GM06990 (cell line): ENCODE results near the gene WHRN.

Experiments
- DNase-seq: peaks from one replicate; pipeline ENCODE4 v3.0.0-alpha.2; 2011; ENCODE audit not compliant: insufficient read length; ENCODE audit errors: extremely low read depth
- H3K27me3 ChIP-seq: replicated peaks from 2 replicates; pipeline ENCODE4 v1.6.0; 2011; ENCODE audit warnings: low read length; ENCODE audit not compliant: control insufficient read depth, insufficient read depth
- H3K36me3 ChIP-seq: 2 replicates; pipeline ENCODE4 v1.5.1; 2011; ENCODE audit warnings: low read length; ENCODE audit not compliant: control insufficient read depth, insufficient read depth
- H3K4me3 ChIP-seq: replicated peaks from 2 replicates; pipeline ENCODE4 v1.5.1; 2011; ENCODE audit warnings: low read depth, mild to moderate bottlenecking, control low read depth, low read length
- TF ChIP-seq, protein P1 (sequence below): IDR thresholded peaks from 2 replicates; pipeline ENCODE4 v1.5.1; 2011; ENCODE audit warnings: low read length, control low read depth, mild to moderate bottlenecking, inconsistent platforms; ENCODE audit not compliant: insufficient read depth, poor library complexity, severe bottlenecking

The WHRN gene

GRCh38 chr9:114364134-114365041, 140.9 kb downstream of the WHRN start:
- H3K27me3 ChIP-seq = no peaks in the 10 kb centered on the region
- H3K36me3 ChIP-seq = peaks cover 59% of the 10 kb centered on the region
- TF ChIP-seq, protein P1, sequence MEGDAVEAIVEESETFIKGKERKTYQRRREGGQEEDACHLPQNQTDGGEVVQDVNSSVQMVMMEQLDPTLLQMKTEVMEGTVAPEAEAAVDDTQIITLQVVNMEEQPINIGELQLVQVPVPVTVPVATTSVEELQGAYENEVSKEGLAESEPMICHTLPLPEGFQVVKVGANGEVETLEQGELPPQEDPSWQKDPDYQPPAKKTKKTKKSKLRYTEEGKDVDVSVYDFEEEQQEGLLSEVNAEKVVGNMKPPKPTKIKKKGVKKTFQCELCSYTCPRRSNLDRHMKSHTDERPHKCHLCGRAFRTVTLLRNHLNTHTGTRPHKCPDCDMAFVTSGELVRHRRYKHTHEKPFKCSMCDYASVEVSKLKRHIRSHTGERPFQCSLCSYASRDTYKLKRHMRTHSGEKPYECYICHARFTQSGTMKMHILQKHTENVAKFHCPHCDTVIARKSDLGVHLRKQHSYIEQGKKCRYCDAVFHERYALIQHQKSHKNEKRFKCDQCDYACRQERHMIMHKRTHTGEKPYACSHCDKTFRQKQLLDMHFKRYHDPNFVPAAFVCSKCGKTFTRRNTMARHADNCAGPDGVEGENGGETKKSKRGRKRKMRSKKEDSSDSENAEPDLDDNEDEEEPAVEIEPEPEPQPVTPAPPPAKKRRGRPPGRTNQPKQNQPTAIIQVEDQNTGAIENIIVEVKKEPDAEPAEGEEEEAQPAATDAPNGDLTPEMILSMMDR = no peak
- DNase-seq = peak; percentile 60
- no peak overlapping the region for H3K4me3 ChIP-seq

GRCh38 chr9:114363424-114363823, 141.8 kb downstream of the WHRN start:
- peaks cover 59% of the 10 kb centered on the region for H3K36me3 ChIP-seq
- no peak for DNase-seq

GRCh38 chr9:114362394-114362793, 142.9 kb downstream of the WHRN start:
- H3K4me3 ChIP-seq = no peak overlapping the region
- H3K36me3 ChIP-seq = peaks cover 58% of the 10 kb centered on the region
- H3K27me3 ChIP-seq = no peaks in the 10 kb centered on the region
- DNase-seq = no peak
- TF ChIP-seq, protein P1 = no peak

More at GRCh38 chr9:114363424-114363823, 141.8 kb downstream of the WHRN start:
- TF ChIP-seq, protein P1 = no peak
- no peaks in the 10 kb centered on the region for H3K27me3 ChIP-seq
- H3K4me3 ChIP-seq = no peak overlapping the region

- peaks cover 63% of the 10 kb centered on the region for H3K36me3 ChIP-seq
- TF ChIP-seq, protein P1 = no peak
- H3K4me3 ChIP-seq = no peak overlapping the region
- no peak for DNase-seq
- no peaks in the 10 kb centered on the region for H3K27me3 ChIP-seq
Observed at GRCh38 chr9:114361542-114361941, 143.7 kb downstream of the WHRN start.

DNA sequence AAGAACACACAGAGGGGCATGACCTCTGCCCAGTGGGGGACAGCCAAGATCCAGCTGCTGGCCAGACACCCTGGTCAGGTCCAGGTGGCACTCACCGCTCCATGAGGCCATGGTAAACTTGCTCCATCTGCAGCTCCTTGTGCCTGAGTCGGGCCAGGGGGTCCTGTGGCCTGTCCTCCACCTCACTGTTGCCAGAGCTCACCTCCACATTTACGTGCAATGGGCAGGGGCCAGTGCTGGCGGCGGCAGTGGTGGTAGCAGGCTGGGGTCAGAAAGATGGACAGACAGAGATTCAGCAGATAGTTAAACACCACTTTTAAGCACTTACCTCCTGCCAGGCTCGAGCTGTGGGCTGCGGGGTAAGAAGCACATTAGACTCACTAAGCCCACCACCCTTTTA, 145.5 kb downstream of the WHRN start:
- Histone ChIP-seq H3K4me3 (no peak overlapping the region), H3K36me3 (peaks cover 73% of the 10 kb centered on the region), H3K27me3 (no peaks in the 10 kb centered on the region)
- no peak for DNase-seq
- TF ChIP-seq, protein P1 = no peak

GRCh38 chr9:114357911-114358328, 147.4 kb downstream of the WHRN start:
- Histone ChIP-seq H3K27me3 (no peaks in the 10 kb centered on the region), H3K36me3 (peaks cover 58% of the 10 kb centered on the region), H3K4me3 (no peak overlapping the region)
- TF ChIP-seq, protein P1 = no peak
- DNase-seq = no peak
